Activated CD8-positive, alpha-beta memory T cell treated with anti-CD3 and anti-CD28 coated beads, Interleukin-2, amount 50 U/mL, for 48 hours (primary cell): ENCODE data around the gene PLOD2.

ENCODE experiments used
- DNase-seq: peaks from one replicate; pipeline ENCODE4 v3.0.0-alpha.2; 2020

PLOD2 gene

GRCh38 chr3:146033950-146034349 is 127.0 kb downstream of the PLOD2 start:
- no peak for DNase-seq

- no peak for DNase-seq
These were observed 134.4 kb downstream of the PLOD2 start for GRCh38 chr3:146026547-146026946.

- DNase-seq, result no peak
These were observed 136.7 kb downstream of the PLOD2 start for GRCh38 chr3:146024260-146024659.

- DNase-seq, result no peak
These were observed 140.0 kb downstream of the PLOD2 start for GRCh38 chr3:146020969-146021368.

- no peak for DNase-seq
These were observed 141.5 kb downstream of the PLOD2 start for GRCh38 chr3:146019508-146019907.
